Measurements from ENCODE around the gene RASSF7.
A peak's percentile ranks its signal among the peaks of the same experiment; 100 is the strongest.

RASSF7 gene

GRCh38 chr11:610146-610801 is 49.5 kb downstream of the RASSF7 start:
- DNase-seq (ENCODE audit: low spot score), result no peak

- no peak for DNase-seq (ENCODE audit: low spot score)
Measured at GRCh38 chr11:611001-611996, 50.5 kb downstream of the RASSF7 start.

- DNase-seq (ENCODE audit: low spot score), result no peak
Measured at GRCh38 chr11:612201-612960, 51.6 kb downstream of the RASSF7 start.

GRCh38 chr11:612961-613300 is 52.2 kb downstream of the RASSF7 start:
- no peak for DNase-seq (ENCODE audit: low spot score)

GRCh38 chr11:613369-613968 is 52.7 kb downstream of the RASSF7 start:
- peak; percentile 68 for DNase-seq (ENCODE audit: low spot score)

Data from CD4-positive, alpha-beta T cell treated with Interleukin-15 for 4 hours (primary cell).